Measurements from ENCODE around the gene DLST. TPM values are rescaled to one million over a fixed set of nuclear protein-coding genes. Genes with fewer than 3 reads are reported as not detected.

DLST gene
- polyA plus RNA-seq, 1 donor (not counting 4 experiments of a cell fraction or from before 2014, with no cell fraction given), result 114 TPM

- H3K27ac ChIP-seq (ENCODE audit: control insufficient read depth, insufficient read depth, low read length), result no peak overlapping the region
- no peak overlapping the region for H2AFZ ChIP-seq (ENCODE audit: control insufficient read depth, low read length)
- no peak overlapping the region for H3K4me2 ChIP-seq (ENCODE audit: control insufficient read depth, extremely low read depth, insufficient read depth, low read depth, low read length)
- H3K9ac ChIP-seq (ENCODE audit: control insufficient read depth, extremely low read depth, insufficient read depth, low read length), result no peak overlapping the region
- no peaks in the 10 kb centered on the region for H3K9me3 ChIP-seq (ENCODE audit: control insufficient read depth, low read depth, low read length)
- FAIRE-seq, result no peak
- peaks cover 8% of the 10 kb centered on the region for H3K27me3 ChIP-seq (ENCODE audit: control insufficient read depth, extremely low read depth, insufficient read depth, low read length)
- no peaks in the 10 kb centered on the region for H4K20me1 ChIP-seq (ENCODE audit: control insufficient read depth, extremely low read depth, insufficient read depth, low read length)
- no peaks in the 10 kb centered on the region for H3K79me2 ChIP-seq (ENCODE audit: control insufficient read depth, insufficient read depth, low read length)
- DNase-seq (ENCODE audit: low read depth, low spot score), result no peak
- dilution Hi-C loops (cut with MboI; ENCODE audit: extremely low pct_ligation_motif_present, low sequenced_read_pairs), result no loop called here
- TF ChIP-seq CTCF (optimal IDR thresholded peaks at IDR 0.05 in 1 of 3, IDR thresholded peaks at IDR 0.05 in 1 of 3, conservative IDR thresholded peaks at IDR 0.05 in 1 of 3; ENCODE audit: extremely low read depth in 1 of 3, insufficient read depth in 2 of 3, low read length in 3 of 3) (no peak), EZH2 (IDR thresholded peaks at IDR 0.05; ENCODE audit: low read length) (no peak)
- no peaks in the 10 kb centered on the region for H3K9me1 ChIP-seq (ENCODE audit: control insufficient read depth, extremely low read depth, insufficient read depth, low read length)
- H3K4me3 ChIP-seq (ENCODE audit: control insufficient read depth in 2 of 3, extremely low read depth in 1 of 3, insufficient read depth in 2 of 3, low read depth in 1 of 3, low read length in 3 of 3), result no peak overlapping the region
- H3K4me1 ChIP-seq (ENCODE audit: control insufficient read depth, extremely low read depth, insufficient read depth, low read length), result no peaks in the 10 kb centered on the region
- no peaks in the 10 kb centered on the region for H3K36me3 ChIP-seq (ENCODE audit: control insufficient read depth in 2 of 2, extremely low read depth in 1 of 2, insufficient read depth in 2 of 2, low read length in 2 of 2)
These were observed 14.0 kb upstream of the DLST start for GRCh38 chr14:74867673-74868072.

GRCh38 chr14:74868739-74869138, 13.0 kb upstream of the DLST start:
- H3K9me3 ChIP-seq (ENCODE audit: control insufficient read depth, low read depth, low read length), result no peaks in the 10 kb centered on the region
- H2AFZ ChIP-seq (ENCODE audit: control insufficient read depth, low read length), result no peak overlapping the region
- no peak overlapping the region for H3K4me3 ChIP-seq (ENCODE audit: control insufficient read depth in 2 of 3, extremely low read depth in 1 of 3, insufficient read depth in 2 of 3, low read depth in 1 of 3, low read length in 3 of 3)
- H3K27ac ChIP-seq (ENCODE audit: control insufficient read depth, insufficient read depth, low read length), result no peak overlapping the region
- no peaks in the 10 kb centered on the region for H3K36me3 ChIP-seq (ENCODE audit: control insufficient read depth in 2 of 2, extremely low read depth in 1 of 2, insufficient read depth in 2 of 2, low read length in 2 of 2)
- no peaks in the 10 kb centered on the region for H4K20me1 ChIP-seq (ENCODE audit: control insufficient read depth, extremely low read depth, insufficient read depth, low read length)
- no peaks in the 10 kb centered on the region for H3K9me1 ChIP-seq (ENCODE audit: control insufficient read depth, extremely low read depth, insufficient read depth, low read length)
- H3K9ac ChIP-seq (ENCODE audit: control insufficient read depth, extremely low read depth, insufficient read depth, low read length), result no peak overlapping the region
- peaks cover 8% of the 10 kb centered on the region for H3K27me3 ChIP-seq (ENCODE audit: control insufficient read depth, extremely low read depth, insufficient read depth, low read length)
- TF ChIP-seq EZH2 (IDR thresholded peaks at IDR 0.05; ENCODE audit: low read length), result no peak
- TF ChIP-seq CTCF (optimal IDR thresholded peaks at IDR 0.05 in 1 of 3, IDR thresholded peaks at IDR 0.05 in 1 of 3, conservative IDR thresholded peaks at IDR 0.05 in 1 of 3; ENCODE audit: extremely low read depth in 1 of 3, insufficient read depth in 2 of 3, low read length in 3 of 3), result no peak
- dilution Hi-C loops (cut with MboI; ENCODE audit: extremely low pct_ligation_motif_present, low sequenced_read_pairs), result no loop called here
- FAIRE-seq (no peak), DNase-seq (ENCODE audit: low read depth, low spot score) (no peak)
- H3K4me1 ChIP-seq (ENCODE audit: control insufficient read depth, extremely low read depth, insufficient read depth, low read length), result no peaks in the 10 kb centered on the region
- H3K79me2 ChIP-seq (ENCODE audit: control insufficient read depth, insufficient read depth, low read length), result no peaks in the 10 kb centered on the region
- H3K4me2 ChIP-seq (ENCODE audit: control insufficient read depth, extremely low read depth, insufficient read depth, low read depth, low read length), result no peak overlapping the region
